Osteocyte (in vitro differentiated cells): ENCODE measurements around the gene BABAM2. TPM values are rescaled to one million over a fixed set of nuclear protein-coding genes. Genes with fewer than 3 reads are reported as not detected.

Experiments used
- DNase-seq: peaks from one replicate; pipeline ENCODE4 v3.0.0; 2021; ENCODE audit warnings: mixed read lengths; ENCODE audit not compliant: unreplicated experiment; ENCODE audit errors: extremely low spot score
- H3K27ac Mint-ChIP-seq: one replicate; pipeline ENCODE4 v1.8.0; 2021; ENCODE audit warnings: mild to moderate bottlenecking, mixed read lengths; ENCODE audit not compliant: unreplicated experiment
- H3K27me3 Mint-ChIP-seq: one replicate; pipeline ENCODE4 v1.8.0; 2021; ENCODE audit warnings: mixed read lengths; ENCODE audit not compliant: unreplicated experiment
- H3K36me3 Mint-ChIP-seq: one replicate; pipeline ENCODE4 v1.8.0; 2021; ENCODE audit warnings: mixed read lengths; ENCODE audit not compliant: unreplicated experiment
- H3K4me1 Mint-ChIP-seq: one replicate; pipeline ENCODE4 v1.8.0; 2021; ENCODE audit warnings: mixed read lengths; ENCODE audit not compliant: unreplicated experiment
- H3K4me3 Mint-ChIP-seq: one replicate; pipeline ENCODE4 v1.8.0; 2021; ENCODE audit warnings: mild to moderate bottlenecking, moderate library complexity, mixed read lengths; ENCODE audit not compliant: unreplicated experiment
- H3K9me3 Mint-ChIP-seq: one replicate; pipeline ENCODE4 v1.8.0; 2021; ENCODE audit warnings: mixed read lengths; ENCODE audit not compliant: unreplicated experiment
- total RNA-seq: library from RNA; stranded (reverse); gene quantifications from 2 replicates; pipeline ENCODE4 v1.2.1, GENCODE V29; 2021
- TF ChIP-seq, protein P1 (sequence below): fragments of 200-600 bp; sonication (generic); IDR thresholded peaks from 2 replicates; pipeline ENCODE4 v1.5.0; 2021; ENCODE audit warnings: antibody characterized with exemption, mild to moderate bottlenecking, moderate library complexity

Gene BABAM2
- total RNA-seq, 1 donor from 2014 or later, result 43.6 TPM

GRCh38 chr2:28128281-28128950, 237.9 kb downstream of the BABAM2 start:
- Mint-ChIP-seq H3K27me3 (no peaks in the 10 kb centered on the region), H3K27ac (no peak overlapping the region), H3K9me3 (peaks cover 6% of the 10 kb centered on the region), H3K4me1 (peaks cover 21% of the 10 kb centered on the region), H3K36me3 (peaks cover 9% of the 10 kb centered on the region), H3K4me3 (no peak overlapping the region)
- TF ChIP-seq, protein P1, sequence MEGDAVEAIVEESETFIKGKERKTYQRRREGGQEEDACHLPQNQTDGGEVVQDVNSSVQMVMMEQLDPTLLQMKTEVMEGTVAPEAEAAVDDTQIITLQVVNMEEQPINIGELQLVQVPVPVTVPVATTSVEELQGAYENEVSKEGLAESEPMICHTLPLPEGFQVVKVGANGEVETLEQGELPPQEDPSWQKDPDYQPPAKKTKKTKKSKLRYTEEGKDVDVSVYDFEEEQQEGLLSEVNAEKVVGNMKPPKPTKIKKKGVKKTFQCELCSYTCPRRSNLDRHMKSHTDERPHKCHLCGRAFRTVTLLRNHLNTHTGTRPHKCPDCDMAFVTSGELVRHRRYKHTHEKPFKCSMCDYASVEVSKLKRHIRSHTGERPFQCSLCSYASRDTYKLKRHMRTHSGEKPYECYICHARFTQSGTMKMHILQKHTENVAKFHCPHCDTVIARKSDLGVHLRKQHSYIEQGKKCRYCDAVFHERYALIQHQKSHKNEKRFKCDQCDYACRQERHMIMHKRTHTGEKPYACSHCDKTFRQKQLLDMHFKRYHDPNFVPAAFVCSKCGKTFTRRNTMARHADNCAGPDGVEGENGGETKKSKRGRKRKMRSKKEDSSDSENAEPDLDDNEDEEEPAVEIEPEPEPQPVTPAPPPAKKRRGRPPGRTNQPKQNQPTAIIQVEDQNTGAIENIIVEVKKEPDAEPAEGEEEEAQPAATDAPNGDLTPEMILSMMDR, result no peak
- DNase-seq, result no peak

GRCh38 chr2:28129955-28130695, 239.6 kb downstream of the BABAM2 start:
- no peak for DNase-seq

GRCh38 chr2:28133778-28134177, 243.2 kb downstream of the BABAM2 start:
- H3K4me1 Mint-ChIP-seq, result peaks cover 49% of the 10 kb centered on the region
- H3K4me3 Mint-ChIP-seq, result no peak overlapping the region
- no peak for DNase-seq
- H3K27me3 Mint-ChIP-seq, result no peaks in the 10 kb centered on the region
- peaks cover 4% of the 10 kb centered on the region for H3K36me3 Mint-ChIP-seq
- no peaks in the 10 kb centered on the region for H3K9me3 Mint-ChIP-seq
- TF ChIP-seq, protein P1, result no peak
- H3K27ac Mint-ChIP-seq, result no peak overlapping the region

More at GRCh38 chr2:28129955-28130695, 239.6 kb downstream of the BABAM2 start:
- Mint-ChIP-seq H3K4me3 (no peak overlapping the region), H3K4me1 (peaks cover 20% of the 10 kb centered on the region), H3K36me3 (peaks cover 9% of the 10 kb centered on the region), H3K27ac (no peak overlapping the region), H3K9me3 (peaks cover 6% of the 10 kb centered on the region), H3K27me3 (no peaks in the 10 kb centered on the region)
- TF ChIP-seq, protein P1, result no peak

- DNase-seq, result no peak
- H3K27ac Mint-ChIP-seq, result no peak overlapping the region
- no peaks in the 10 kb centered on the region for H3K9me3 Mint-ChIP-seq
- H3K4me1 Mint-ChIP-seq, result peaks cover 50% of the 10 kb centered on the region
- H3K27me3 Mint-ChIP-seq, result no peaks in the 10 kb centered on the region
- H3K36me3 Mint-ChIP-seq, result peaks cover 4% of the 10 kb centered on the region
- TF ChIP-seq, protein P1, result no peak
- no peak overlapping the region for H3K4me3 Mint-ChIP-seq
Observed at GRCh38 chr2:28134262-28134812, 243.8 kb downstream of the BABAM2 start.

- H3K4me3 Mint-ChIP-seq, result no peak overlapping the region
- peaks cover 51% of the 10 kb centered on the region for H3K4me1 Mint-ChIP-seq
- no peak overlapping the region for H3K27ac Mint-ChIP-seq
- no peaks in the 10 kb centered on the region for H3K9me3 Mint-ChIP-seq
- TF ChIP-seq, protein P1, result no peak
- H3K36me3 Mint-ChIP-seq, result peaks cover 7% of the 10 kb centered on the region
- DNase-seq, result no peak
- H3K27me3 Mint-ChIP-seq, result no peaks in the 10 kb centered on the region
Observed at GRCh38 chr2:28134857-28135256, 244.3 kb downstream of the BABAM2 start.
